SK-N-SH (cell line): ENCODE results near the gene KIF11. TPM values are rescaled to one million over a fixed set of nuclear protein-coding genes. Genes with fewer than 3 reads are reported as not detected.

Source experiments
- CTCF ChIA-PET: fragments of 300-600, 350-600 bp; formaldehyde crosslinking; extraction: SDS; loops from one replicate; lab custom pipeline; 2021; lab: Yijun Ruan, JAX
- POLR2A ChIA-PET: fragments of 350-600 bp; sonication (Branson Sonifier 250); formaldehyde crosslinking; extraction: SDS; loops from one replicate; lab custom pipeline; 2020; ENCODE audit warnings: antibody characterized with exemption, inconsistent platforms; lab: Yijun Ruan, JAX
- DNase-seq: peaks from one replicate; pipeline ENCODE4 v3.0.0; 2012
- H2AFZ ChIP-seq: fragments of 200-600 bp; sonication (generic); 2 replicates; pipeline ENCODE4 v1.8.1; 2016; ENCODE audit warnings: antibody characterized with exemption, mild to moderate bottlenecking, low read depth
- H3F3A ChIP-seq: fragments of 200-600 bp; sonication (generic); replicated peaks from 2 replicates; pipeline ENCODE3; 2016; ENCODE audit warnings: antibody characterized with exemption, mild to moderate bottlenecking; ENCODE audit not compliant: insufficient read depth
- H3K27ac ChIP-seq, 2 experiments: fragments of 200-500 bp in 1 of 2; fragments of 200-600 bp in 1 of 2; sonication (Bioruptor generic) in 1 of 2; sonication (generic), shearing (Covaris generic) in 1 of 2; 2 replicates each; pipeline versions ENCODE4 v1.5.1 to v1.6.1; 2014 to 2016; ENCODE audit warnings: low read depth in 2 of 2, inconsistent platforms in 1 of 2, low read length in 1 of 2, mild to moderate bottlenecking in 1 of 2, mixed read lengths in 1 of 2
- H3K27me3 ChIP-seq: fragments of 200-600 bp; sonication (generic), shearing (Covaris generic); 2 replicates; pipeline ENCODE4 v1.6.1; 2016; ENCODE audit warnings: mixed run types; ENCODE audit not compliant: insufficient read depth
- H3K36me3 ChIP-seq, 2 experiments: fragments of 200-500 bp in 1 of 2; fragments of 200-600 bp in 1 of 2; sonication (Bioruptor generic) in 1 of 2; sonication (generic) in 1 of 2; replicated peaks in 1 of 2; 2 replicates each; pipeline versions ENCODE3 to v1.5.1; 2014 to 2016; ENCODE audit warnings: low read length in 1 of 2, mild to moderate bottlenecking in 1 of 2; ENCODE audit not compliant: insufficient read depth in 2 of 2, control insufficient read depth in 1 of 2
- H3K4me1 ChIP-seq, 2 experiments: fragments of 200-500 bp in 1 of 2; fragments of 200-600 bp in 1 of 2; sonication (Bioruptor generic) in 1 of 2; sonication (generic), shearing (Covaris generic) in 1 of 2; 2 replicates each; pipeline versions ENCODE4 v1.5.1 to v1.6.1; 2014 to 2016; ENCODE audit warnings: low read depth in 1 of 2, low read length in 1 of 2, mixed run types in 1 of 2; ENCODE audit not compliant: insufficient read depth in 2 of 2, control insufficient read depth in 1 of 2
- H3K4me2 ChIP-seq: fragments of 200-600 bp; sonication (generic), shearing (Covaris generic); 2 replicates; pipeline ENCODE4 v1.6.1; 2017; ENCODE audit warnings: mixed run types
- H3K4me3 ChIP-seq, 2 experiments: fragments of 200-500 bp in 1 of 2; fragments of 200-600 bp in 1 of 2; sonication (Bioruptor generic) in 1 of 2; sonication (generic), shearing (Covaris generic) in 1 of 2; 2 replicates each; pipeline versions ENCODE4 v1.5.1 to v1.8.1; 2014 to 2016; ENCODE audit warnings: low read depth in 2 of 2, inconsistent platforms in 1 of 2, low read length in 1 of 2, mild to moderate bottlenecking in 1 of 2, mixed read lengths in 1 of 2, moderate library complexity in 1 of 2
- H3K79me2 ChIP-seq: fragments of 200-600 bp; sonication (generic); 2 replicates; pipeline ENCODE4 v1.8.1; 2017; ENCODE audit warnings: mild to moderate bottlenecking; ENCODE audit not compliant: insufficient read depth
- H3K9ac ChIP-seq: fragments of 200-600 bp; sonication (generic); 2 replicates; pipeline ENCODE4 v1.6.1; 2017; ENCODE audit warnings: mixed run types
- H3K9me2 ChIP-seq: fragments of 200-600 bp; sonication (generic); 2 replicates; pipeline ENCODE4 v1.6.1; 2017; ENCODE audit warnings: mixed run types
- H3K9me3 ChIP-seq: fragments of 200-600 bp; sonication (generic); 2 replicates; pipeline ENCODE4 v1.6.1; 2017; ENCODE audit warnings: mixed run types, mild to moderate bottlenecking, moderate library complexity
- H4K20me1 ChIP-seq: fragments of 200-600 bp; sonication (generic); 2 replicates; pipeline ENCODE4 v1.6.1; 2017; ENCODE audit warnings: mild to moderate bottlenecking, mixed run types; ENCODE audit not compliant: insufficient read depth
- CHD2 ChIP-seq: fragments of 150-350 bp; IDR thresholded peaks from 2 replicates; pipeline ENCODE4 v1.6.1; 2018; ENCODE audit warnings: low read length; ENCODE audit not compliant: partially characterized antibody
- CTCF ChIP-seq: fragments of 200-600 bp; sonication (generic); IDR thresholded peaks from 2 replicates; pipeline ENCODE4 v1.6.1; 2017; ENCODE audit warnings: antibody characterized with exemption, mild to moderate bottlenecking, moderate library complexity
- EP300 ChIP-seq, 2 experiments: IDR thresholded peaks; 2 replicates each; pipeline versions ENCODE4 v1.4.0 to v1.6.1; 2012; ENCODE audit warnings: borderline replicate concordance in 1 of 2, low read depth in 1 of 2, low read length in 1 of 2
- EZH2phosphoT487 ChIP-seq: fragments of 200-600 bp; sonication (generic); IDR thresholded peaks from 2 replicates; pipeline ENCODE4 v1.6.1; 2017; ENCODE audit warnings: low read depth, mixed run types, mild to moderate bottlenecking, antibody characterized with exemption, moderate library complexity, borderline replicate concordance
- FOXJ3 ChIP-seq: sonication (generic); formaldehyde crosslinking; IDR thresholded peaks from 2 replicates; pipeline ENCODE4 v1.5.1; 2020; ENCODE audit warnings: mild to moderate bottlenecking, missing genetic modification reagents
- FOXM1 ChIP-seq: IDR thresholded peaks from 2 replicates; pipeline ENCODE4 v1.4.0; 2012; ENCODE audit warnings: low read depth, mild to moderate bottlenecking
- GABPA ChIP-seq: IDR thresholded peaks from 2 replicates; pipeline ENCODE4 v1.4.0; 2012; ENCODE audit warnings: low read depth, mild to moderate bottlenecking
- GATA2 ChIP-seq: sonication (generic); formaldehyde crosslinking; IDR thresholded peaks from 2 replicates; pipeline ENCODE4 v1.5.0; 2020; ENCODE audit warnings: mild to moderate bottlenecking, missing genetic modification reagents
- IRF3 ChIP-seq: fragments of 150-350 bp; IDR thresholded peaks from 2 replicates; pipeline ENCODE4 v1.6.1; 2016; ENCODE audit warnings: mild to moderate bottlenecking, low read depth, low read length
- NFIC ChIP-seq: IDR thresholded peaks from 2 replicates; pipeline ENCODE4 v1.4.0; 2012; ENCODE audit warnings: borderline replicate concordance
- PBX3 ChIP-seq: IDR thresholded peaks from 2 replicates; pipeline ENCODE4; 2012
- POLR2AphosphoS5 ChIP-seq: IDR thresholded peaks from 2 replicates; pipeline ENCODE4 v1.6.1; 2012; ENCODE audit warnings: low read depth, low read length
- RAD21 ChIP-seq: IDR thresholded peaks from 2 replicates; pipeline ENCODE4 v1.6.1; 2012; ENCODE audit warnings: mild to moderate bottlenecking, low read length
- RCOR1 ChIP-seq: fragments of 150-350 bp; IDR thresholded peaks from 2 replicates; pipeline ENCODE4 v1.6.1; 2017; ENCODE audit warnings: antibody characterized with exemption, low read length
- REST ChIP-seq: IDR thresholded peaks from 2 replicates; pipeline ENCODE4 v1.6.1; 2012; ENCODE audit warnings: mild to moderate bottlenecking, low read depth, low read length, moderate library complexity
- RFX5 ChIP-seq: IDR thresholded peaks from 2 replicates; pipeline ENCODE4 v1.6.1; 2012; ENCODE audit warnings: mild to moderate bottlenecking, improper control_type of control experiment, low read length
- RXRA ChIP-seq: IDR thresholded peaks from 2 replicates; pipeline ENCODE4 v1.4.0; 2012; ENCODE audit warnings: low read depth, mild to moderate bottlenecking, borderline replicate concordance
- SIN3A ChIP-seq: IDR thresholded peaks from 2 replicates; pipeline ENCODE4 v1.6.1; 2012; ENCODE audit warnings: low read depth, mild to moderate bottlenecking, low read length, moderate library complexity, borderline replicate concordance
- TCF12 ChIP-seq: IDR thresholded peaks from 2 replicates; pipeline ENCODE4 v1.4.0; 2012
- TEAD4 ChIP-seq: IDR thresholded peaks from 2 replicates; pipeline ENCODE4 v1.4.0; 2012; ENCODE audit warnings: mild to moderate bottlenecking, borderline replicate concordance; ENCODE audit not compliant: insufficient read depth
- YY1 ChIP-seq: IDR thresholded peaks from 2 replicates; pipeline ENCODE4 v1.4.0; 2012; ENCODE audit warnings: low read depth, mild to moderate bottlenecking
- WGBS: methylation state at CpG from one replicate; pipeline ENCODE4 v1.1.6; 2017; ENCODE audit warnings: low lambda C conversion rate; 5-methylcytosine and 5-hydroxymethylcytosine counted together
- polyA plus RNA-seq, 3 experiments: library from polyadenylated mRNA; depleted of rRNA; stranded (reverse); fragments of >200 nt; gene quantifications; 2 replicates each; pipeline ENCODE4 v1.2.3, GENCODE V29; 2012

Gene KIF11
- polyA plus RNA-seq, 1 of the 3 experiments (the other 2 are of a cell fraction), result 4.0 TPM

- no peak for TF ChIP-seq CTCF
- TF ChIP-seq TEAD4, result no peak
- no peak for TF ChIP-seq CHD2
- TF ChIP-seq EZH2phosphoT487, result no peak
- no peak for TF ChIP-seq PBX3
Observed at GRCh38 chr10:92638037-92638436, 45.1 kb downstream of the KIF11 start (continued).

- Histone ChIP-seq H3K36me3 (peaks cover 24 to 36% of the 10 kb centered on the region in 2 experiments), H3K4me2 (no peak overlapping the region), H3K27ac (no peak overlapping the region), H3K4me3 (no peak overlapping the region), H3F3A (no peaks in the 10 kb centered on the region), H4K20me1 (no peaks in the 10 kb centered on the region), H3K4me1 (peaks cover 0 to 5% of the 10 kb centered on the region in 2 experiments; a peak in 1 of 4 replicates), H3K9ac (no peak overlapping the region), H3K9me3 (no peaks in the 10 kb centered on the region), H2AFZ (no peak overlapping the region), H3K27me3 (no peaks in the 10 kb centered on the region), H3K79me2 (peaks cover 7% of the 10 kb centered on the region; the same call in 1 of the 2 replicates), H3K9me2 (no peaks in the 10 kb centered on the region)
- WGBS, result 94% methylated on average over 3 of the region's 3 CpGs
- ChIA-PET CTCF (interaction anchor here (1.4 kb wide), 1 partner anchor 18 kb away, joined by 4 read pairs; no protein-coding TSS in a partner anchor), POLR2A (no interaction called here)
- no peak for DNase-seq
- no peak for TF ChIP-seq GABPA
- TF ChIP-seq CHD2, result no peak
- TF ChIP-seq EP300 (IDR thresholded peaks at IDR 0.05; ENCODE audit: borderline replicate concordance in 1 of 2, low read depth in 1 of 2, low read length in 1 of 2), result no peak
- TF ChIP-seq REST, result no peak
- TF ChIP-seq RFX5, result no peak
- no peak for TF ChIP-seq RXRA
- peak; percentile 14 for TF ChIP-seq CTCF
- no peak for TF ChIP-seq YY1
- no peak for TF ChIP-seq IRF3
- no peak for TF ChIP-seq FOXJ3 (CRISPR knock-in tag)
- TF ChIP-seq PBX3, result no peak
- no peak for TF ChIP-seq TCF12
- TF ChIP-seq NFIC, result 0 out of 2 replicates have a peak, but pooled peaks have one; percentile 24
- TF ChIP-seq RCOR1, result no peak
- no peak for TF ChIP-seq GATA2 (CRISPR knock-in tag)
- no peak for TF ChIP-seq RAD21
- TF ChIP-seq FOXM1, result no peak
- no peak for TF ChIP-seq POLR2AphosphoS5
- TF ChIP-seq SIN3A, result no peak
Observed at GRCh38 chr10:92640107-92640506, 47.2 kb downstream of the KIF11 start.
